NCI-H460 (cell line): Measurements from ENCODE around the gene CFAP161. TPM values are rescaled to one million over a fixed set of nuclear protein-coding genes. Genes with fewer than 3 reads are reported as not detected.

ENCODE experiments used
- DNase-seq: peaks from one replicate; pipeline ENCODE4 v3.0.0-alpha.2; 2016; ENCODE audit warnings: low read depth; ENCODE audit errors: extremely low read depth
- total RNA-seq: library from RNA; depleted of rRNA; stranded (reverse); fragments of >200 nt; shearing (Covaris generic); gene quantifications from 2 replicates; pipeline ENCODE4 v1.2.3, GENCODE V29; 2014

The CFAP161 gene
- total RNA-seq, 1 experiment from 2014 or later, result not detected

- no peak for DNase-seq
Observed at GRCh38 chr15:81181220-81181619, 47.1 kb downstream of the CFAP161 start.

- no peak for DNase-seq
Observed at GRCh38 chr15:81182031-81182755, 48.1 kb downstream of the CFAP161 start.

GRCh38 chr15:81182756-81183438, 48.8 kb downstream of the CFAP161 start:
- DNase-seq, result no peak

GRCh38 chr15:81183439-81183775, 49.3 kb downstream of the CFAP161 start:
- DNase-seq, result no peak

GRCh38 chr15:81184188-81184587, 50.1 kb downstream of the CFAP161 start:
- DNase-seq, result no peak

GRCh38 chr15:81185631-81186295, 51.7 kb downstream of the CFAP161 start:
- no peak for DNase-seq

- no peak for DNase-seq
Observed at GRCh38 chr15:81188354-81188753, 54.3 kb downstream of the CFAP161 start.

- DNase-seq, result no peak
Observed at GRCh38 chr15:81189583-81190283, 55.7 kb downstream of the CFAP161 start.

GRCh38 chr15:81190922-81191507, 56.9 kb downstream of the CFAP161 start:
- DNase-seq, result no peak

- no peak for DNase-seq
Observed at GRCh38 chr15:81191701-81192100, 57.6 kb downstream of the CFAP161 start.

- no peak for DNase-seq
Observed at GRCh38 chr15:81194723-81195122, 60.7 kb downstream of the CFAP161 start.

- DNase-seq, result no peak
Observed at GRCh38 chr15:81195339-81195864, 61.3 kb downstream of the CFAP161 start.

- no peak for DNase-seq
Observed at GRCh38 chr15:81196576-81197254, 62.6 kb downstream of the CFAP161 start, which contains the start of gene IL16. IL16 (plus strand) TSS chr15:81196879; CDS start chr15:81225400, 28,521 bp downstream.

- no peak for DNase-seq
Observed at GRCh38 chr15:81197255-81197630, 63.2 kb downstream of the CFAP161 start.

GRCh38 chr15:81197688-81198281, 63.7 kb downstream of the CFAP161 start:
- no peak for DNase-seq
